Subcutaneous abdominal adipose tissue (tissue), 5 donors: ENCODE measurements around the gene CRAMP1.
A peak's percentile ranks its signal among the peaks of the same experiment; 100 is the strongest.
"Not testable (repeated sequence)": the region's sequence is repeated elsewhere in the genome, so short reads cannot be mapped to it uniquely, and the experiment has no call there.

ENCODE experiments used
- H3K27ac ChIP-seq: one replicate; pipeline ENCODE4 v1.7.0; 2013; ENCODE audit warnings: low read depth, mild to moderate bottlenecking, inconsistent platforms, low read length, moderate library complexity
- H3K27me3 ChIP-seq, 5 donors: one replicate each; pipeline ENCODE4 v1.7.0; 2013; ENCODE audit warnings: low read length in 5 of 5, inconsistent platforms in 1 of 5; ENCODE audit not compliant: control insufficient read depth in 5 of 5, insufficient read depth in 4 of 5
- H3K36me3 ChIP-seq, 5 donors: one replicate each; pipeline ENCODE4 v1.7.0; 2013; ENCODE audit warnings: low read length in 5 of 5; ENCODE audit not compliant: control insufficient read depth in 5 of 5, insufficient read depth in 5 of 5
- H3K4me1 ChIP-seq, 5 donors: one replicate each; pipeline ENCODE4 v1.7.0; 2013; ENCODE audit warnings: low read length in 5 of 5, mild to moderate bottlenecking in 3 of 5, moderate library complexity in 1 of 5; ENCODE audit not compliant: control insufficient read depth in 5 of 5, insufficient read depth in 5 of 5
- H3K4me3 ChIP-seq, 5 donors: one replicate each; pipeline ENCODE4 v1.7.0; 2013; ENCODE audit warnings: low read length in 5 of 5, low read depth in 1 of 5
- H3K9ac ChIP-seq, 5 donors: one replicate each; pipeline ENCODE4 v1.7.0; 2013; ENCODE audit warnings: low read length in 5 of 5, mild to moderate bottlenecking in 4 of 5, moderate library complexity in 3 of 5
- H3K9me3 ChIP-seq, 5 donors: one replicate each; pipeline ENCODE4 v1.7.0; 2013; ENCODE audit warnings: low read length in 5 of 5; ENCODE audit not compliant: control insufficient read depth in 5 of 5
- donor health status: healthy.
- donor health status: healthy.
- donor health status: healthy.
- donor health status: healthy.
- donor health status: healthy.

The CRAMP1 gene

GRCh38 chr16:1688807-1689560 is 76.8 kb downstream of the CRAMP1 start:
- Histone ChIP-seq H3K9me3 (no peaks in the 10 kb centered on the region), H3K4me3 (no peak overlapping the region), H3K27me3 (no peaks in the 10 kb centered on the region), H3K27ac (no peak overlapping the region), H3K36me3 (peaks cover 3 to 76% (median 56%) of the 10 kb centered on the region in 5 donors), H3K9ac (no peak overlapping the region), H3K4me1 (no peaks in the 10 kb centered on the region)

GRCh38 chr16:1689853-1690252 is 77.7 kb downstream of the CRAMP1 start:
- no peaks in the 10 kb centered on the region for H3K4me1 ChIP-seq
- H3K27ac ChIP-seq = no peak overlapping the region
- H3K36me3 ChIP-seq = peaks cover 5 to 76% (median 60%) of the 10 kb centered on the region in 5 donors
- H3K9me3 ChIP-seq = no peaks in the 10 kb centered on the region
- no peak overlapping the region for H3K4me3 ChIP-seq
- H3K27me3 ChIP-seq = no peaks in the 10 kb centered on the region
- H3K9ac ChIP-seq = no peak overlapping the region

- no peak overlapping the region for H3K4me3 ChIP-seq
- no peak overlapping the region for H3K9ac ChIP-seq
- no peak overlapping the region for H3K27ac ChIP-seq
- no peaks in the 10 kb centered on the region for H3K4me1 ChIP-seq
- no peaks in the 10 kb centered on the region for H3K9me3 ChIP-seq
- peaks cover 5 to 68% (median 53%) of the 10 kb centered on the region in 5 donors for H3K36me3 ChIP-seq
- H3K27me3 ChIP-seq = no peaks in the 10 kb centered on the region
Observed at GRCh38 chr16:1690810-1691209, 78.7 kb downstream of the CRAMP1 start.

- Histone ChIP-seq H3K4me3 (no peak overlapping the region), H3K9me3 (no peaks in the 10 kb centered on the region), H3K4me1 (no peaks in the 10 kb centered on the region), H3K27ac (no peak overlapping the region), H3K36me3 (peaks cover 5 to 66% (median 52%) of the 10 kb centered on the region in 5 donors), H3K27me3 (no peaks in the 10 kb centered on the region), H3K9ac (no peak overlapping the region)
Observed at GRCh38 chr16:1691276-1691675, 79.1 kb downstream of the CRAMP1 start.

GRCh38 chr16:1691956-1692355 is 79.8 kb downstream of the CRAMP1 start:
- no peak overlapping the region for H3K27ac ChIP-seq
- no peaks in the 10 kb centered on the region for H3K27me3 ChIP-seq
- no peaks in the 10 kb centered on the region for H3K4me1 ChIP-seq
- peaks cover 5 to 61% (median 54%) of the 10 kb centered on the region in 5 donors for H3K36me3 ChIP-seq
- no peak overlapping the region for H3K4me3 ChIP-seq
- H3K9ac ChIP-seq = no peak overlapping the region
- H3K9me3 ChIP-seq = no peaks in the 10 kb centered on the region

GRCh38 chr16:1696863-1697262 is 84.7 kb downstream of the CRAMP1 start:
- Histone ChIP-seq H3K36me3 (peaks cover 3 to 59% (median 45%) of the 10 kb centered on the region in 5 donors), H3K27me3 (no peaks in the 10 kb centered on the region), H3K4me1 (peaks cover 0 to 13% (median 9%) of the 10 kb centered on the region in 5 donors), H3K27ac (no peak overlapping the region), H3K9ac (no peak overlapping the region), H3K4me3 (no peak overlapping the region), H3K9me3 (no peaks in the 10 kb centered on the region)

GRCh38 chr16:1698680-1699079 is 86.5 kb downstream of the CRAMP1 start:
- no peaks in the 10 kb centered on the region for H3K27me3 ChIP-seq
- H3K27ac ChIP-seq = no peak overlapping the region
- H3K9me3 ChIP-seq = no peaks in the 10 kb centered on the region
- H3K9ac ChIP-seq = peak overlapping the region in 1 of 5 donors; percentile 19
- peaks cover 0 to 13% (median 9%) of the 10 kb centered on the region in 5 donors for H3K4me1 ChIP-seq
- peaks cover 3 to 47% (median 35%) of the 10 kb centered on the region in 5 donors for H3K36me3 ChIP-seq
- no peak overlapping the region for H3K4me3 ChIP-seq

GRCh38 chr16:1700246-1700645 is 88.1 kb downstream of the CRAMP1 start:
- H3K36me3 ChIP-seq = peaks cover 0 to 41% (median 26%) of the 10 kb centered on the region in 5 donors

GRCh38 chr16:1701216-1701878 is 89.2 kb downstream of the CRAMP1 start:
- no peak overlapping the region for H3K4me3 ChIP-seq
- H3K36me3 ChIP-seq = peaks cover 0 to 41% (median 26%) of the 10 kb centered on the region in 5 donors
- peaks cover 0 to 25% (median 19%) of the 10 kb centered on the region in 5 donors for H3K4me1 ChIP-seq
- no peaks in the 10 kb centered on the region for H3K9me3 ChIP-seq
- H3K27ac ChIP-seq = no peak overlapping the region
- no peak overlapping the region for H3K9ac ChIP-seq
- H3K27me3 ChIP-seq = no peaks in the 10 kb centered on the region

More at GRCh38 chr16:1700246-1700645, 88.1 kb downstream of the CRAMP1 start:
- Histone ChIP-seq H3K27me3 (no peaks in the 10 kb centered on the region), H3K9ac (no peak overlapping the region), H3K4me1 (peaks cover 0 to 21% (median 15%) of the 10 kb centered on the region in 5 donors), H3K27ac (no peak overlapping the region), H3K9me3 (no peaks in the 10 kb centered on the region), H3K4me3 (no peak overlapping the region)

- peak overlapping the region; percentile 7 to 89 (median 76) for H3K9ac ChIP-seq
- H3K27me3 ChIP-seq, H3K9me3 ChIP-seq: not testable (repeated sequence)
- peaks cover 0 to 17% (median 13%) of the 10 kb centered on the region in 5 donors for H3K36me3 ChIP-seq
- H3K4me1 ChIP-seq = peaks cover 13 to 44% (median 40%) of the 10 kb centered on the region in 5 donors
- H3K27ac ChIP-seq = peak overlapping the region; percentile 80
- H3K4me3 ChIP-seq = peak overlapping the region; percentile 72 to 99 (median 97)
Observed at GRCh38 chr16:1705324-1705687, 93.1 kb downstream of the CRAMP1 start.
